ENCODE data around the gene EDEM1. TPM values are rescaled to one million over a fixed set of nuclear protein-coding genes. Genes with fewer than 3 reads are reported as not detected.
A peak's percentile ranks its signal among the peaks of the same experiment; 100 is the strongest.

Gene EDEM1
- total and polyA plus RNA-seq, 10 of the 15 experiments (the other 5 are each of a cell fraction or from before 2014, with no cell fraction given) = 18.9 to 138 (median 57.5) TPM

GRCh38 chr3:5138214-5138981, 49.1 kb upstream of the EDEM1 start:
- Histone ChIP-seq H3K4me2 (ENCODE audit: control insufficient read depth, insufficient read depth) (peak overlapping the region; percentile 1; the same call in 1 of the 2 replicates), H3K27me3 (replicated peaks in 1 of 2; ENCODE audit: control insufficient read depth in 2 of 2, insufficient read depth in 2 of 2, low read length in 1 of 2) (no peaks in the 10 kb centered on the region), H3K36me3 (ENCODE audit: control insufficient read depth in 2 of 2, insufficient read depth in 2 of 2, low read length in 1 of 2) (peaks cover 4 to 7% of the 10 kb centered on the region in 2 experiments; a peak in 3 of 4 replicates), H3K9ac (ENCODE audit: control insufficient read depth, insufficient read depth, low read length) (peak overlapping the region; percentile 12; the same call in 1 of the 2 replicates), H3K4me3 (peak overlapping the region; percentile 41; the same call in 1 of the 2 replicates), H3K4me1 (ENCODE audit: control insufficient read depth, insufficient read depth, low read length) (peaks cover 56% of the 10 kb centered on the region), H3K27ac (ENCODE audit: control insufficient read depth, insufficient read depth) (peak overlapping the region; percentile 90), H3K79me2 (ENCODE audit: control insufficient read depth, insufficient read depth, low read length) (peaks cover 94% of the 10 kb centered on the region), H4K20me1 (ENCODE audit: control insufficient read depth, insufficient read depth) (no peaks in the 10 kb centered on the region), H2AFZ (ENCODE audit: control insufficient read depth, low read depth, low read length) (no peak overlapping the region), H3K9me3 (replicated peaks; ENCODE audit: control insufficient read depth, insufficient read depth, low read length) (peaks cover 19% of the 10 kb centered on the region)
- ATAC-seq (peak; percentile 48), FAIRE-seq (no peak), DNase-seq (ENCODE audit: low read depth, low spot score) (no peak)
- TF ChIP-seq NR2F1 (conservative IDR thresholded peaks at IDR 0.05) (peak; percentile 86), SP1 (IDR thresholded peaks at IDR 0.05; ENCODE audit: low read depth, low read length) (no peak), IRF3 (IDR thresholded peaks at IDR 0.05) (no peak), RELA (IDR thresholded peaks at IDR 0.05; ENCODE audit: borderline replicate concordance, partially characterized antibody) (no peak), CBFB (IDR thresholded peaks at IDR 0.05; ENCODE audit: low read depth) (no peak)
- TF ChIP-seq, protein P1, sequence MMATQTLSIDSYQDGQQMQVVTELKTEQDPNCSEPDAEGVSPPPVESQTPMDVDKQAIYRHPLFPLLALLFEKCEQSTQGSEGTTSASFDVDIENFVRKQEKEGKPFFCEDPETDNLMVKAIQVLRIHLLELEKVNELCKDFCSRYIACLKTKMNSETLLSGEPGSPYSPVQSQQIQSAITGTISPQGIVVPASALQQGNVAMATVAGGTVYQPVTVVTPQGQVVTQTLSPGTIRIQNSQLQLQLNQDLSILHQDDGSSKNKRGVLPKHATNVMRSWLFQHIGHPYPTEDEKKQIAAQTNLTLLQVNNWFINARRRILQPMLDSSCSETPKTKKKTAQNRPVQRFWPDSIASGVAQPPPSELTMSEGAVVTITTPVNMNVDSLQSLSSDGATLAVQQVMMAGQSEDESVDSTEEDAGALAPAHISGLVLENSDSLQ (IDR thresholded peaks at IDR 0.05) = peak; percentile 80
- ChIA-PET RAD21 (ENCODE audit: unreplicated experiment) (interaction anchor here (0.6 to 6.1 kb wide), 12 partner anchors 10 to 160 kb away, joined by 3 to 93 read pairs (median 8); no protein-coding TSS in a partner anchor), POLR2A (interaction anchor here (0.7 to 5.4 kb wide), 9 partner anchors 15 to 371 kb away, joined by 3 to 67 read pairs (median 5); partner anchors contain the start of gene EDEM1), SMC1A (ENCODE audit: uncharacterized antibody, unreplicated experiment) (interaction anchor here (1.2 to 10.3 kb wide), 11 partner anchors 9 to 160 kb away, joined by 3 to 284 read pairs (median 10); partner anchors contain the start of genes ARL8B and EDEM1), CTCF (interaction anchor here (0.9 to 7.3 kb wide), 11 partner anchors 12 to 164 kb away, joined by 3 to 163 read pairs (median 4); partner anchors contain the start of genes ARL8B and EDEM1)
- 47% methylated on average over 5 of the region's 5 CpGs for WGBS (ENCODE audit: insufficient coverage, insufficient replicate concordance, low lambda C conversion rate, missing lambda C conversion rate)
- in situ Hi-C loops (cut with MboI) (loop anchor here (10.0 kb wide), 1 partner anchor 286 kb away; no protein-coding TSS in a partner anchor), intact Hi-C loops (cut with micrococcal nuclease; ENCODE audit: unreplicated experiment) (loop anchor here (10.0 kb wide), 1 partner anchor 286 kb away; no protein-coding TSS in a partner anchor)
- no TSS peak for BruUV-seq (replicated peaks)

Measured in GM12878 (cell line).